GM18909 (cell line): Measurements from ENCODE around the gene PHAF1.

Source experiments
- ATAC-seq: cut with Tn5 transposase; IDR thresholded peaks from one replicate; pipeline ENCODE4 v1.9.1; 2021; ENCODE audit warnings: mild to moderate bottlenecking; ENCODE audit not compliant: unreplicated experiment, poor library complexity

The PHAF1 gene

GRCh38 chr16:67158637-67159600 lies 49.2 kb downstream of the PHAF1 start:
- ATAC-seq, result peak; percentile 35

- no peak for ATAC-seq
These were observed 51.9 kb downstream of the PHAF1 start for GRCh38 chr16:67161595-67162058.

- ATAC-seq, result no peak
These were observed 52.9 kb downstream of the PHAF1 start for GRCh38 chr16:67162506-67163163.

- no peak for ATAC-seq
These were observed 53.6 kb downstream of the PHAF1 start for GRCh38 chr16:67163164-67163998.

GRCh38 chr16:67163999-67164558 lies 54.3 kb downstream of the PHAF1 start:
- no peak for ATAC-seq

GRCh38 chr16:67164599-67165061 lies 54.9 kb downstream of the PHAF1 start, which contains the start of gene HSF4:
Gene HSF4, plus strand, starts transcription at chr16:67164745. Its CDS starts 67 bp downstream, at chr16:67164812.
- ATAC-seq, result no peak

GRCh38 chr16:67165121-67166078 lies 55.7 kb downstream of the PHAF1 start:
- ATAC-seq, result no peak

GRCh38 chr16:67166110-67166547 lies 56.4 kb downstream of the PHAF1 start:
- no peak for ATAC-seq

- ATAC-seq, result no peak
These were observed 56.9 kb downstream of the PHAF1 start for GRCh38 chr16:67166598-67167168.

GRCh38 chr16:67167588-67167987 lies 57.8 kb downstream of the PHAF1 start:
- ATAC-seq, result no peak

GRCh38 chr16:67169011-67169451 lies 59.3 kb downstream of the PHAF1 start:
- no peak for ATAC-seq

GRCh38 chr16:67169642-67170167 lies 60.0 kb downstream of the PHAF1 start:
- ATAC-seq, result no peak

GRCh38 chr16:67170168-67170948 lies 60.6 kb downstream of the PHAF1 start, which contains the start of gene NOL3:
Gene NOL3, plus strand, starts transcription at chr16:67170538.
- ATAC-seq, result peak; percentile 42

GRCh38 chr16:67170949-67171649 lies 61.4 kb downstream of the PHAF1 start:
- no peak for ATAC-seq

GRCh38 chr16:67173323-67173722 lies 63.6 kb downstream of the PHAF1 start:
- ATAC-seq, result no peak

- ATAC-seq, result peak; percentile 48
These were observed 64.3 kb downstream of the PHAF1 start for GRCh38 chr16:67173808-67174705.
